Heart right ventricle (tissue), 16 donors: ENCODE results near the gene MRPL28. TPM values are rescaled to one million over a fixed set of nuclear protein-coding genes. Genes with fewer than 3 reads are reported as not detected.

ENCODE experiments used
- ATAC-seq, 8 donors: fragments of 200-7000 bp; cut with Tn5 transposase; one replicate each; pipeline ENCODE4 v1.9.1; 2020; ENCODE audit warnings: mild to moderate bottlenecking in 8 of 8, moderate library complexity in 8 of 8, moderate number of reproducible peaks in 1 of 8
- DNase-seq, 2 donors: peaks; one replicate each; pipeline ENCODE4 v3.0.0-alpha.2; 2020
- H3K27ac ChIP-seq, 10 donors: fragments of 200-600 bp; sonication (generic) in 2 of 10; one replicate each; pipeline versions ENCODE4 v1.5.0 to v1.8.0; 2020 to 2022; ENCODE audit warnings: mild to moderate bottlenecking in 3 of 10
- H3K27me3 ChIP-seq, 7 donors: fragments of 200-600 bp; one replicate each; pipeline ENCODE4 v1.8.0; 2021 to 2022; ENCODE audit warnings: mild to moderate bottlenecking in 2 of 7
- H3K36me3 ChIP-seq, 9 donors: fragments of 200-600 bp; sonication (generic) in 1 of 9; one replicate each; pipeline versions ENCODE4 v1.5.0 to v1.8.0; 2020 to 2022; ENCODE audit warnings: mild to moderate bottlenecking in 2 of 9
- H3K4me1 ChIP-seq, 9 donors: fragments of 200-600 bp; sonication (generic) in 1 of 9; one replicate each; pipeline versions ENCODE4 v1.5.0 to v1.8.0; 2020 to 2022; ENCODE audit warnings: mild to moderate bottlenecking in 4 of 9
- H3K4me3 ChIP-seq, 10 donors: fragments of 200-600 bp; sonication (generic) in 2 of 10; one replicate each; pipeline versions ENCODE4 v1.5.0 to v1.8.0; 2020 to 2022; ENCODE audit warnings: mild to moderate bottlenecking in 7 of 10, moderate library complexity in 2 of 10
- H3K9me3 ChIP-seq, 11 donors: fragments of 200-600 bp in 10 of 11; sonication (generic) in 2 of 11; one replicate each; pipeline versions ENCODE4 v1.5.0 to v1.8.0; 2013 to 2022; ENCODE audit warnings: mild to moderate bottlenecking in 2 of 11, control low read depth in 1 of 11, moderate library complexity in 1 of 11
- WGBS, 2 donors: extraction: QIAGEN DNeasy Blood & Tissue Kit; methylation state at CpG; one replicate each; pipeline ENCODE4 v1.1.7; 2013; ENCODE audit warnings: inconsistent platforms in 1 of 2; 5-methylcytosine and 5-hydroxymethylcytosine counted together
- intact Hi-C, 10 donors: fragments of 100-400 bp; cut with DNase I; formaldehyde crosslinking; loops; one replicate each; pipeline versions ENCODE4 v1.11.1 to v1.14.2; 2022
- polyA plus RNA-seq, 2 donors: library from polyadenylated mRNA; stranded (reverse); fragments of 200-250 nt; gene quantifications; one replicate each; pipeline ENCODE4 v1.2.3, GENCODE V29; 2013
- total RNA-seq, 10 donors: library from RNA; stranded (reverse); fragmentation: NEBNext Ultra II Directional in 3 of 10; extraction: Animal tissue kit (Norgen Biotek cat#: 25700) in 3 of 10; gene quantifications; one replicate each; pipeline versions ENCODE4 v1.2.1 to v1.2.4, GENCODE V29; 2021 to 2023
- TF ChIP-seq, protein P1 (sequence below), 9 donors: fragments of 200-600 bp; sonication (generic) in 2 of 9; IDR thresholded peaks; one replicate each; pipeline versions ENCODE4 v1.5.0 to v1.8.0; 2021 to 2022; ENCODE audit warnings: antibody characterized with exemption in 9 of 9, mild to moderate bottlenecking in 5 of 9, moderate library complexity in 1 of 9
- donor health status: Arrhythmogenic right ventricular cardiomyopathy.
- donor health status: ischemic (EF 13 %, LVEDD 7.1; RV severe dilation, severe dysfunction).
- donor health status: healthy with polysubstance abuse.
- donor health status: DM: no; HTN: yes; CAD: no.
- donor health status: DM: no; HTN: no; CAD: no.
- donor health status: ischemic (EF 25% LVEDD 6.9; RV normal size, moderate dysfunction).
- donor health status: ischemic (EF 25% LVEDD 5.7; RV mildly dilated, moderate dysfunction).
- donor health status: healthy.
- donor health status: DM: yes; HTN: yes; CAD: no.
- donor health status: Ischemic cardiomyopathy.
- donor health status: ischemic (EF 35%, LVEDD 5.7; RV mildly dilated, moderate dysfunction).
- donor health status: nonischemic (EF 11% LVEDD 7.7; RV severe dilation, severe dysfunction).
- donor health status: DM: yes; HTN: yes; CAD: no.
- donor health status: PGD.
- donor health status: ischemic (EF 29% LVEDD 5.4; RV normal size, mild dysfunction).
- donor health status: nonischemic (EF 23%, LVEDD 6.1; RV moderate dilation, normal function).

The MRPL28 gene
- total and polyA plus RNA-seq, 12 donors: 64.9 to 169 (median 75.8) TPM

DNA sequence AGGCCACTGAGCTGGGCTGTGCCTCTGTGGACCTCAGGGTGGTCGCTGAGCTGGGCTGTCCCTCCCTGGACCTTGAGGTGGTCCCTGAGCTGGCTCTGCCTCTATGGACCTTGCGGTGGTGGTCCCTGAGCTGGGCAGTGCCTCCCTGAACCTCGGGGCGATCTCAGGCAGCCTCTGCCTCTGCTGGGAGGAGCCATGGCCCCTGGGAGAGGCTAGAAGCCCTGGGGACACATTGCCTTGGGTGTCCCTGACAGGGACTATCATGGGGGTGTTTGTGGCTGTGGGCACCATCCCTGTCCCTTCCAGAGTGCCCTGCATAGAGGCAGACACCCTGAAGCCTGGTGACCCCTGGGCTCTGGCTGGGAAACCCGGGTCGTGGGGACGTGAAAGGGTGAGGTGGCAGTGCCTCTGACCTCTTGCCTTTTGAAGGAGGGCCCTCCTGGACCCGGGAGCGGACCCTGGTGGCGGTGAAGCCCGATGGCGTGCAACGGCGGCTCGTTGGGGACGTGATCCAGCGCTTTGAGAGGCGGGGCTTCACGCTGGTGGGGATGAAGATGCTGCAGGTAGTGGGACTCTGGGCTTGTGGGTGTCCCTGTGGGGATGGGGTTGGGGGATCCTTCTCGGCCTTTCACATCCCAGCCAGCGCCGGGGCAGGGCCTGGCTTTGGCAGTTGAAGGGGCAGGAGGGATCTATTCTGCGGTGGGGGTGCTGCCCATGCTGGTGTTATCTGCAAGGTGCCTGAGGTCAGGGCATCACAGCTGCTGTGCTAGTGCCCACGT is 28.4 kb upstream of the MRPL28 start:
- no peak overlapping the region for H3K4me3 ChIP-seq
- H3K27me3 ChIP-seq: no peaks in the 10 kb centered on the region
- TF ChIP-seq, protein P1, sequence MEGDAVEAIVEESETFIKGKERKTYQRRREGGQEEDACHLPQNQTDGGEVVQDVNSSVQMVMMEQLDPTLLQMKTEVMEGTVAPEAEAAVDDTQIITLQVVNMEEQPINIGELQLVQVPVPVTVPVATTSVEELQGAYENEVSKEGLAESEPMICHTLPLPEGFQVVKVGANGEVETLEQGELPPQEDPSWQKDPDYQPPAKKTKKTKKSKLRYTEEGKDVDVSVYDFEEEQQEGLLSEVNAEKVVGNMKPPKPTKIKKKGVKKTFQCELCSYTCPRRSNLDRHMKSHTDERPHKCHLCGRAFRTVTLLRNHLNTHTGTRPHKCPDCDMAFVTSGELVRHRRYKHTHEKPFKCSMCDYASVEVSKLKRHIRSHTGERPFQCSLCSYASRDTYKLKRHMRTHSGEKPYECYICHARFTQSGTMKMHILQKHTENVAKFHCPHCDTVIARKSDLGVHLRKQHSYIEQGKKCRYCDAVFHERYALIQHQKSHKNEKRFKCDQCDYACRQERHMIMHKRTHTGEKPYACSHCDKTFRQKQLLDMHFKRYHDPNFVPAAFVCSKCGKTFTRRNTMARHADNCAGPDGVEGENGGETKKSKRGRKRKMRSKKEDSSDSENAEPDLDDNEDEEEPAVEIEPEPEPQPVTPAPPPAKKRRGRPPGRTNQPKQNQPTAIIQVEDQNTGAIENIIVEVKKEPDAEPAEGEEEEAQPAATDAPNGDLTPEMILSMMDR (IDR thresholded peaks at IDR 0.05): no peak
- no peak for ATAC-seq
- DNase-seq: no peak
- WGBS, 2 donors: 83% methylated on average over 24 of the region's 24 CpGs
- intact Hi-C loops: loop anchor here in 1 of 10 donors (10.0 kb wide), 1 partner anchor 86 kb away; no protein-coding TSS in a partner anchor
- H3K4me1 ChIP-seq: peaks cover 2 to 43% (median 29%) of the 10 kb centered on the region in 9 donors
- peak overlapping the region in 9 of 10 donors; percentile 65 to 91 (median 85) for H3K27ac ChIP-seq
- H3K36me3 ChIP-seq: peaks cover 0 to 14% (median 0%) of the 10 kb centered on the region in 9 donors
- H3K9me3 ChIP-seq: no peaks in the 10 kb centered on the region

DNA sequence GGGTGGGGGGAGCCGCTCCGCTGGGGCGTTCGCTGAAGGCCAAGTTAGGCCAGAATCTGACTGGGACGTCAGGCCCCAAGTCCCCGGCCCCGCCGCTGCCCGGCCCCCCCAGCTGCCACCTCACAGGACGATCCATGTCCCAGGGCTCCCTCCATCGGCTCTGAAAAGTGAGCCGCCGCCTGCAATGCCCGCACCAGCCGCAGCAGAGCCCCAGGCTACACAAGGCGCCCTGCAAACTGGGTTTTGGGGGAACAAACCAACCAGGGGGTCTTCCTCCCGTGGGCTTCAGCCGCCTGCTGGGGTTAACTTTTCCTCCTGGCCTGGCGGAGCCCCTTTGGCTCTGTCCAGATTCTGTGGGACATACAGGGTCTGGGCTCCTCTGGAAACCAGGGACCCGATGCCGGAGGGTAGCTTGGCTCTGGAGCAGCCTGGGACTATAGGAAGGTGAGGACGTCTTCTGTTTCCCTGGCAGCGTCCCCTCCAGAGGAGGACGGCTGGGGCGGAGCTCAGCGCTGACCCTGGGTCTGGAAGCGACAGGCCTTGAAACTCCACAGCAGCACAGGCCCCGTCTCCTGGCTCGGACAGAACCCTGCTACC is 27.5 kb upstream of the MRPL28 start:
- ATAC-seq: peak; percentile 9 to 63 (median 50)
- TF ChIP-seq, protein P1 (IDR thresholded peaks at IDR 0.05): peak in 6 of 9 donors; percentile 15 to 58 (median 48)
- no peaks in the 10 kb centered on the region for H3K27me3 ChIP-seq
- peak overlapping the region in 9 of 10 donors; percentile 65 to 91 (median 85) for H3K27ac ChIP-seq
- H3K4me1 ChIP-seq: peaks cover 2 to 43% (median 29%) of the 10 kb centered on the region in 9 donors
- H3K36me3 ChIP-seq: peaks cover 0 to 14% (median 0%) of the 10 kb centered on the region in 9 donors
- 21 to 22% methylated on average over 21 to 25 of the region's 29 CpGs for WGBS, 2 donors
- H3K9me3 ChIP-seq: no peaks in the 10 kb centered on the region
- peak; percentile 73 to 74 for DNase-seq
- peak overlapping the region in 9 of 10 donors; percentile 2 to 72 (median 65) for H3K4me3 ChIP-seq
- intact Hi-C loops: loop anchor here in 1 of 10 donors (10.0 kb wide), 1 partner anchor 87 kb away; no protein-coding TSS in a partner anchor

DNA sequence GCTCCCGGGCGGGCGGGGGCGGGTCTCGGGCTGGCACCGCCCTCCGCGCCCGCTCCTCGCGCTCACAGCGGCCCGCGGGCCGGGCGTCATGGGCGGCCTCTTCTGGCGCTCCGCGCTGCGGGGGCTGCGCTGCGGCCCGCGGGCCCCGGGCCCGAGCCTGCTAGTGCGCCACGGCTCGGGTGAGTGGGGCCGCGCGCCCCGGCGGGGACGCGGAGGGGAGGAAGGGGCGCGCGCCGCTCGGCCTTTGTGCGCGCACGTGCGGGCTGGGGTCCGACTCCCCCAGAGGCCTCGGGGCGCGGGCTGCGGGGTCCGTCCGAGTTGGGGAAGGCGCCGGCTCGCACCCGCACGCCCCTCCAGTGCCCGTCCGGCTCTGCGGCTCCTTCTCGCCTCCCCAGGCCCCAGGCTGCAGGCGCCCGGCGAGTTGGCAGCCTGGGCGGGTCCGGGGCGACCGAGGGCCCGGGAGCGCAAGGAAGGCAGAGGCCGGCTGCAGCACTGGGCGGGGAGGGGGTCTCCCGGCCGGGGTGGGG is 26.9 kb upstream of the MRPL28 start, which contains the start of gene NME4:
Gene NME4, plus strand, starts transcription at position 65 of the 527 bp plus-strand sequence. Its CDS starts 24 bp downstream, at position 89.
- Histone ChIP-seq H3K27me3 (no peaks in the 10 kb centered on the region), H3K4me3 (peak within 1 kb of the TSS; percentile 35 to 72 (median 64)), H3K9me3 (no peaks in the 10 kb centered on the region), H3K27ac (peak within 1 kb of the TSS; percentile 76 to 91 (median 84)), H3K36me3 (peaks cover 0 to 14% (median 0%) of the 10 kb centered on the region in 9 donors), H3K4me1 (peaks cover 2 to 37% (median 24%) of the 10 kb centered on the region in 9 donors)
- 0 to 1% methylated on average over 43 to 73 of the region's 75 CpGs for WGBS, 2 donors
- intact Hi-C loops: loop anchor here in 1 of 10 donors (10.0 kb wide), 1 partner anchor 88 kb away; no protein-coding TSS in a partner anchor
- ATAC-seq (peak in 2 of 8 donors; percentile 2 to 18), DNase-seq (no peak)
- TF ChIP-seq, protein P1 (IDR thresholded peaks at IDR 0.05): no peak

DNA sequence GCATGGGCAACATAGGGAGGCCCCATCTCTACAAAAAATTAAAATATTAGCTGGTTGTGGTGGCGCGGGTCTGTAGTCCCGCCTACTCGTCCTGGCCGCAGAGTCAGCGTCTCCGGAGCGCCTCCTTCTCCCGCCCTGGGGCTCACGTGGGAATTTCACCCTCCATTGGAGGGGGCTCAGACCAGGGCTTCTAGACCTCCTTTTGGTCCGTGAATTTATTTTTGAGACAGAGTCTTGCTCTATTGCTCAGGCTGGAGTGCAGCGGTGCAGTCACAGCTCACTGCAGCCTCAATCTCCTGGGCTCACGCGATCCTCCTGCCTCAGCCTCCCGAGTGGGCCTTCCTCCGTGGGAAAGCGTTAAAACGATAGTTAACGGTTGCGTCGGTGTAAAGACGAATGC is 26.3 kb upstream of the MRPL28 start:
- peaks cover 0 to 5% (median 0%) of the 10 kb centered on the region in 11 donors for H3K9me3 ChIP-seq
- intact Hi-C loops: loop anchor here in 2 of 10 donors (1.0 to 10.0 kb wide), 2 partner anchors 34 to 88 kb away; no protein-coding TSS in a partner anchor
- TF ChIP-seq, protein P1 (IDR thresholded peaks at IDR 0.05): no peak
- WGBS, 2 donors: 4% methylated on average over 22 of the region's 22 CpGs
- DNase-seq (no peak), ATAC-seq (peak in 4 of 8 donors; percentile 19 to 37 (median 32))
- peaks cover 2 to 36% (median 22%) of the 10 kb centered on the region in 9 donors for H3K4me1 ChIP-seq
- H3K27ac ChIP-seq: peak overlapping the region; percentile 51 to 91 (median 82)
- no peaks in the 10 kb centered on the region for H3K27me3 ChIP-seq
- H3K4me3 ChIP-seq: peak overlapping the region in 9 of 10 donors; percentile 54 to 72 (median 65)
- H3K36me3 ChIP-seq: peaks cover 0 to 14% (median 0%) of the 10 kb centered on the region in 9 donors
